ENCODE measurements around the gene PARM1.

Gene PARM1, protein sequence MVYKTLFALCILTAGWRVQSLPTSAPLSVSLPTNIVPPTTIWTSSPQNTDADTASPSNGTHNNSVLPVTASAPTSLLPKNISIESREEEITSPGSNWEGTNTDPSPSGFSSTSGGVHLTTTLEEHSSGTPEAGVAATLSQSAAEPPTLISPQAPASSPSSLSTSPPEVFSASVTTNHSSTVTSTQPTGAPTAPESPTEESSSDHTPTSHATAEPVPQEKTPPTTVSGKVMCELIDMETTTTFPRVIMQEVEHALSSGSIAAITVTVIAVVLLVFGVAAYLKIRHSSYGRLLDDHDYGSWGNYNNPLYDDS

GRCh38 chr4:74932832-74933561 lies at the start of gene PARM1:
Gene PARM1 (plus strand): TSS chr4:74933116. CDS start chr4:74933328, 212 bp downstream.
- no peak for DNase-seq

DNA sequence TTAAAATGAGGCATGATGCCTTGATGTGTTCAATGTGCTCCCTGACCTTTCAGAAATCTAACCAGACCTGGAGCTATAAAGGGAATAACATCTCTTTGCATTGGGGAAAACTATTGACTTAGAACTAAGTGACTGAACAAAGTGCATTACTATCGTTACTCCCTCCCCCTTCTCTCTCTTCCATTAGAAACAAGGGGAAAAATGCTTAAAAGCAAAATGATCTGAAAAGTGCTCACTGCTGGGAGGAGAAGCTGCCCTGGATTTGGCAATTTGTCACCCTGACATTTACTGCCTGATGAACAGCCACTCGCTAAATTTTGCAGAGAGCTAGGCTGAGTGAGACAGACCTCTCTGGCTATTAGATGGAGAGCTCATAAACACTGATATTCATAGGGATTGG lies 48.6 kb upstream of the PARM1 start:
- no peak for DNase-seq

DNA sequence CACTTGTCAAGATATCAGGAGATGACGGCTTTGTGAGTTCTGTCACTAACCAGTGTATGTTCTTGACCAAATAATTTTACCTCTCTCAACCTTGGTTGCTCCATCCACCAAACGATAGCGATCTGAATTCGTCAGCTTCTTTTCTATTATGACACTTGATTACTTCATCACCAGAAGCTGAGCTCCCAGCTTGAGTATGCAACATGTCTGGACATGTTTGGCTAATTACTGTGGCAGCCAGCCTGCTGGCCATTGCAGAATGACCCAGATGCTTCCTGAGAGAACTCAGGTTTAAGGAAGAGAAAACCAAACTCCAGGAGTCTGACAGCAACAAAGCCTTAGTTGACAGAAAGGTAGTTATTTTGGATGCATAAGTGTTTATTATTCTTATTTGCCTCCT lies 46.4 kb upstream of the PARM1 start:
- no peak for DNase-seq

DNA sequence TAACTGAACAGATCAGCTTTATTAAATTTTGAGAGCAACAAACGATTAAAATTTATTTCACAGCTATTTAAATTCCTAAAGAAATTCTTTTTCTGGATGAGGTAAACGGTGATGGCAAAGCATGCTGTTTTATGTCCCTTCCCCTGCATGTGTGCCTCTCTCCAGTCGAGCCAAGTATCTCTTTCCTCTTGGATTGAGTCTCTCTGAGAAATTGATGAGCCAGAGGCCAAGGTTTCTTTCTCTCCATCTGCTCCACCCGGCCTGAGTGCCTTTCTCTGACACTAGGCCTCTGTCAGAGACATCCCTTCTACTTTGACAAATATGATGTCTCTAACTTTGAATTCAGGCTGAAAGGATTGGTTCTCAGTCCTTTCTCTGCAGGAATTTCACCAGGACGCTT lies 42.6 kb upstream of the PARM1 start:
- DNase-seq = no peak

- no peak for DNase-seq
Observed at GRCh38 chr4:74891037-74891436, 41.9 kb upstream of the PARM1 start.

GRCh38 chr4:74893171-74893570 lies 39.7 kb upstream of the PARM1 start:
- no peak for DNase-seq

DNA sequence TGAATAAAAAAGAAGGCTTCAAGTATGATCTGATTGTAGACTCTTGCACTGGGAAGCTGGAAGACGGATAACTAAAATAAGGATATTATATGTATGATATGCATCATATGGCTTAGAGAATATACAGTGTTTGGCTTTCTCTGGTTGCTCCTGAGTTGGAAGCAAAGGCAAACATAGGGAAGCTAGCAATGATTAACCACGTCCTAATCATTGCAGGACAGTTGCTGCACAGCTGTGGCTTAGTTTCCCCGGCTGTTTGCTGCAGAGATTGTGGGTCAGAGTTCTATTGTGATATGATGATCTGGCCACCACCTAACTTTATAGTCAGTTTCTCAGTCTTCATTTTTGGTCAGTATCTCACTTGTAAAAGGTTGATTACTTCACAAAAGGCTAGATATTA lies 36.3 kb upstream of the PARM1 start:
- no peak for DNase-seq

GRCh38 chr4:74897386-74897785 lies 35.5 kb upstream of the PARM1 start:
- DNase-seq = no peak

DNA sequence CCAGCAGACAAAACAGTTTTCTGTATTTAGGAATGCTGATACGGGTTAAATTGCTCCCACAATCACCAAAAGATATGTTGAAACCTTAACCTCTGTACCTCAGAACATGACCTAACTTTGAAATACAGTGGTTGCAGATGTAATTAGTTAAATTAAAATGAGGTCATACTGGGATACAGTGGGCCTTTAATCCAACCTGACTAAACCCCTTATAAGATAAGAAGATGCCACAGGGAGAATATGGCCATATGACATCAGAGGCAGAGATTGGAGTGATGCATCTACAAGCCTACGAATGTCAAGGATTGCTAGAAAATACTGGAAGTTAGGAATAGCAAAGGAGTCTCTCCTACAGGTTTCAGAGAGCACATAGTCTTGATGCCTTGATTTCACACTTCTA lies 32.1 kb upstream of the PARM1 start:
- no peak for DNase-seq

GRCh38 chr4:74904509-74905065 lies 28.3 kb upstream of the PARM1 start:
- no peak for DNase-seq

GRCh38 chr4:74906771-74907170 lies 26.1 kb upstream of the PARM1 start:
- DNase-seq = no peak

DNA sequence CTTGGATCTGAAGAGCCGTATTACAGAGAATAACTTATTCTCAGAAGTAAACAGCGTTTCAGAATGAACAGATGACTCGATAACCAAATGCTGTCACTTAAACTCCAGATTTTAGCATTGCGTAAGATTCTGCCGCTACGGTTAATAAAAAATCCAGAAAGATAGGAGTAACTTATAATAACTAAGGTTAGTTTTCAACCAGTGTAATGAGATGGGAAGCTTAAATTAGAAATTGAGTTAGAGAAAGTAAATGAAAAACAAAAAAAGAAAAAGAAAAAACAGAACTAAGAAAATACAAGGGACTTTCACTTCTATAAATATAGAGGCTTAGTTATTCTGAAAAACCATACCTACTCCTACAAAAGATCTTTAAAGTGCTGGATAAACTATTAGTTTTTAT lies 13.1 kb upstream of the PARM1 start:
- no peak for DNase-seq

GRCh38 chr4:74920704-74921103 lies 12.2 kb upstream of the PARM1 start:
- DNase-seq = no peak

DNA sequence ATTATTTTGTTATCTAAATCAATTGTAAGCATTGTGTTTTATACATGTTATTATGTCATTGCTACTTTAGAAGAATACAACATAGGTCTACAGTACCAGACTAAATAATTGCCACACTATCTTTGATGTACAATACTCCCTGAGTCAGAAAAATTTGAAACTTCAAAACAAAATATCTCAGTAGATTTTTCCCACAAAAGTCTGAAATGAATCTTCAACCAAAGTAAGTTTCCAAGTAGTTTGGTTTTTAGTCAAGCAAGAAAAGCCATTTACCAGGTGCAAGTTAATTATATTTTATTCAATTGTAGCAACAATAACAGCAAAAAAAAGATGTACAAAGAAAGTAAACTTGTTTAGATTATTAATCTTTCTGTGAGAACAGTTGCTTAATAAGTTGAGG lies 11.4 kb upstream of the PARM1 start:
- no peak for DNase-seq

- no peak for DNase-seq
Observed at GRCh38 chr4:74926007-74926406, 6.9 kb upstream of the PARM1 start.

- no peak for DNase-seq
Observed at GRCh38 chr4:74930162-74930561, 2.8 kb upstream of the PARM1 start.

DNA sequence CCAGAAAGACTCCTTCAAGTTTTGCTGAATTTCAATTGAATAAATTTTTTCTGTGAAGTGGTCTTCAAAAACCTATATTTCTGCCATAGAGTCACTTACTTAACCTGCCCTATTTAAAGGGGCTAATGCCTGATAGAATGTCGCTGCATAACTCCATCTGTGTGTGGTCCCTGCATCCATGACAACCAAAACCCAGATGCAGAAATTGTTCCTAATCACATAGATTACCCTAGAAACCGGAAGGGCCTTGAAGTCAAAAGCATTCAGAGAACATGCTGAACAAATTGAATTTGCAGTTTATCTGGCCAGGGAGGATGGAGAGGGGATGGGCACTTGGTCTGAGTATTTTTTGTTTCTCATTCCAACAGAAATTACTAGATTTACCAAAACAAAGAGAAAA lies 1.5 kb upstream of the PARM1 start:
- no peak for DNase-seq

DNA sequence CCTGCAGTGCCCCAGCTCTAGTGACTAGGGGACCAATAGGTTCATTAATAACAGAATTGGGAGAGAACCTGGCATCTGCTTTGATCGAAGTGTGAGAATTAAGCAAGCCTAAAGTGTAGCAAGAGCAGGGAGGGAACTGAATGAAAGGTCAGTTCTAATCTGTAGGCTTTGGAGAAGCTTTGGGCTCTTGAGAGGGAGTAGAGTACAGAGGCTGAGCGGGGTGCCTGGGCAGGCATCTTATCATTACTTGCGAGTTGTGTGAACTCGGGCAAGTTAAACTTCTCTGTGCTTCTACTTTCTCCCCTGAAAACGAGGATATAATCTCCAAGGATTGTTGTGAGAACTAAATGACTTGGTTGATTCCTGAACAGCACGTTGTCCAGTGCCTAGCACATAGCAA lies 906 bp upstream of the PARM1 start:
- no peak for DNase-seq

GRCh38 chr4:74933562-74934015 lies 673 bp downstream of the PARM1 start:
- DNase-seq = no peak

GRCh38 chr4:74934016-74934831 lies 1.3 kb downstream of the PARM1 start:
- DNase-seq = no peak

- DNase-seq = no peak
Observed at GRCh38 chr4:74934888-74935287, 2.0 kb downstream of the PARM1 start.

DNA sequence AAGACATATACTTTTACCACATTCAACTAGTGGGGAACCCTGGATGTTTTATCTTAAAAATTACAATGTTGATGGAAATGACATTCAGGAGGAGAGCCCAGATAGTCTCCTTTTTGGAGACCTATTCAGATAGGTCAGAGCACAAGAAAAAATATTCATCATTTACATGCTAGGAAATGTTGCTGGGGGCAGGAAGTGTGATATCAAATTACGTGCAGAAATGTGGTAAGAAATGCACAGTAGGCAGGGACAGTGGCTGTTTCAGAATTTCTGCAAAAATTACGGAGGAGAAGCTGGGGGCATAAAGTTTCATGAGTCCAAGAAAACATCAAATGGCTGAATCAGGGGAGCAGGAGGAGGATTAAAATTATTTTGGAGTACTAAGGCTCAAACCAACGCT lies 8.2 kb downstream of the PARM1 start:
- DNase-seq = no peak

DNA sequence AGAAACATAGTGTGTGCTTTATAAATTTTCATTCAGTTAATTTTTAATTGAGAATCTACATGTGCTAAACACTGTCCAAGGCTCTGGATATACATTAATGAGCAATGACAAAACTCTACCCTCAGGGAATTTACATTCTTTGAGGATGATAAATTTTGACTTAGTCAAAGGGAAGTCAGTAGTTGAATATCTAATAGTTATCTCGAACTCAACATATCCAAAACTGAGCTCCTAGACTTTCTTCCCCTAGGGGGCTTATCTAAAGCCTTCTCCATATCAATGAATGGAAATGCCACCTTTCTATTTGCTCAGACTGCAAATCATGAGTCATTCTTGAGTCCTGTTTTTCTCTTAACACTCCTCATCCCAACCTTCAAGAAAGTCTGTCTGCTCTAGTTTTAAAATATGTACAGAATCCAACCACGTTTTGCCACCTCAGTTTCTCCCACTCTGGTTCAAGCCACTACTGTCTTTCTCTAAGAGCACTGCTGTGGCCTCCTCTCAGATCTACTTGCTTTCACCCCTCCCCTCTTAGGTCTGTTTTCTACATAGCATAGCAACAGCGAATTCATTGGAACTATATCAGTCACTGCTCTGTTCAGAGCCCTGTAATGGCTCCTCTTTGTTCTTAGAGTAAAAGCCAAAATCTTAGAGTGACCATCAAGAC lies 9.5 kb downstream of the PARM1 start:
- DNase-seq = no peak
